GM12891 (cell line): Measurements from ENCODE around the gene SPRED2.

ENCODE experiments used
- DNase-seq: peaks from one replicate; pipeline ENCODE4 v3.0.0; 2011; ENCODE audit warnings: low spot score; ENCODE audit not compliant: insufficient read length
- FAIRE-seq: peaks from 2 replicates; lab custom pipeline; 2011; peaks lifted over from hg19 to GRCh38; lab: Jason Lieb, UNC
- PAX5 ChIP-seq: IDR thresholded peaks from 2 replicates; pipeline ENCODE4 v1.6.1; 2011; ENCODE audit warnings: low read length, moderate library complexity, mild to moderate bottlenecking; ENCODE audit not compliant: insufficient read depth, severe bottlenecking
- POLR2A ChIP-seq: IDR thresholded peaks from 2 replicates; pipeline ENCODE4 v1.6.1; 2011; ENCODE audit warnings: low read depth, low read length, control low read depth
- POLR2AphosphoS5 ChIP-seq: IDR thresholded peaks from 2 replicates; pipeline ENCODE4 v1.6.1; 2011; ENCODE audit warnings: low read depth, low read length, control low read depth
- POU2F2 ChIP-seq: IDR thresholded peaks from 2 replicates; pipeline ENCODE4 v1.6.1; 2011; ENCODE audit warnings: low read depth, mild to moderate bottlenecking, control low read depth, low read length, moderate library complexity
- SPI1 ChIP-seq: IDR thresholded peaks from 2 replicates; pipeline ENCODE4 v1.6.1; 2011; ENCODE audit warnings: low read depth, low read length, control low read depth
- TAF1 ChIP-seq: IDR thresholded peaks from 2 replicates; pipeline ENCODE4 v1.6.1; 2011; ENCODE audit warnings: low read depth, low read length, control low read depth

SPRED2 gene

DNA sequence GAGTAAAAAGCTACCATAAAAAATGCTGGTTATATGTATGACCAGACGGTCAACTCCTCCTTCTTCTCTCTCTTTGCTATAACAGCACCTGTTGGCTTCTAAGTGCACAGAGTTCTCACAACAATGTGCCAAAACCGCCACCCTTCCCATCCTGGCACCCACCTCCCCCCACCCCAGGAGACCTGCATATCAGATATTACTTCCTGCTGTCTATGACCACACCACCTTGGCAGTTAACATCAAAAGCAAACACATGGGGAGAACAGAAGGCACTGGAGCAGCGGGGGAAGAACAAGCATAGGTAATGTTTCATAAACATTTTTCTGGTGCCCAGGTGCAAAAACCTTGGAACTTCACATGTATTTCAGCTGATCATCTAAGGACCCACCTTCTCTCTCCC is 15.5 kb downstream of the SPRED2 start:
- DNase-seq (no peak), FAIRE-seq (no peak)
- TF ChIP-seq POLR2A (no peak), POLR2AphosphoS5 (no peak), TAF1 (no peak), PAX5 (no peak), POU2F2 (no peak), SPI1 (no peak)

DNA sequence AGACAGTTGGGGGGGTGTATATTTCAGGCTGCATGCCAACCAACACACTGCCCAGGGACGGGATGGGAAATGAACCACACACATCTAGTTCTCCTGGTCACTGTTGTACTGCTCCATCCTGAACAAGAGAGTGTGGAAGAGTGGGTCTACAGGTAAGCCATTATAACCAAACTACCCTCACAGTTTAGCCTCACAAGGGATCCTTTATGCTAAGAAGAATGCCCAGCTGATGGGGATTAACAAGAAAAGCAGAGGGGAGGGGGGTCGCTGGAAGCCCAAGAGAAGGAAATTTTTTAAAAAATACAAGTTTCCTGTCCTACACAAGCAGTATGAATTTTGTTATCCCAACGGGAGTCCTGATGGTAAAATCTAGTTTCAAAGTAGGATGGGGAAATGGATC is 16.1 kb downstream of the SPRED2 start:
- FAIRE-seq = no peak
- DNase-seq = no peak
- TF ChIP-seq TAF1 (no peak), POLR2A (no peak), SPI1 (no peak), PAX5 (no peak), POU2F2 (no peak), POLR2AphosphoS5 (no peak)

DNA sequence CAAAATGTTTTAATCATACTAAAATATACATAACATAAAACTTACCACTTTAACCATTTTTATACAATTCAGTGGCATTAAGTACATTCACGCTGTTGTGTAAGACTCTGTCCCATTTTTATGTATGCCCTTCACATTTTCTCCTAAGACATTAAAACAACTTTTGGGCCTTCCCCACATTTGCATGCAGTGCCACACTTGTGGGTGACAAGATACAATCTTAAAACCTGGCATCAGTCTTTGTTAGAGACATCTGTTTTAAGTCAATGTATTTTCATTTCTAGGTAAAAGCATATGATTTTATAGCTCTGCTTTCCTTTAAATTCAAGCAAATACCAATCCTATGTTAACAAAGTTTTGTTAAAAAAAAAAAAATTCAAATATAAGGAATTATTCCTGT is 17.3 kb downstream of the SPRED2 start:
- TF ChIP-seq POU2F2 (no peak), TAF1 (no peak), POLR2A (no peak)
- FAIRE-seq = no peak
- no peak for DNase-seq

DNA sequence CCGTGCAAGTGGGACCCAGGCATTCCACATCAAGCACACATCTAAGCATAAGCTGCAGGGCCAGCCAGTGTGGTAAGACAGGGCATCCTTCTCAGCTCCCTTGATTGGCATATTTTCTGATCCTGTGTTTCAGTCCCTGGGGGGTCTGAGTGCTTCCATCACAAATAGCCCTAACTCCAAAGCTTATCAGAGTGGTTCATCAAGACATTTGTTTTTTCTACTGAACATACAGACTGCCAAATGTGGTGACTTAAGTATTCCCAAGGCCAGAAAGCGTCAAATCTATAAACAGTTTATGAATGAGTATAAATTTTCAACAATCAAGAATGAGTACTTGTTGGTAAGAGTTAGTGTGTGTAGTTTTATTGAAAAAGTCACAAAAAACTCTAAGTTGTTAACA is 18.8 kb downstream of the SPRED2 start:
- FAIRE-seq (no peak), DNase-seq (no peak)
- TF ChIP-seq SPI1 (no peak), TAF1 (no peak), POLR2A (no peak), POLR2AphosphoS5 (no peak), POU2F2 (no peak), PAX5 (no peak)

DNA sequence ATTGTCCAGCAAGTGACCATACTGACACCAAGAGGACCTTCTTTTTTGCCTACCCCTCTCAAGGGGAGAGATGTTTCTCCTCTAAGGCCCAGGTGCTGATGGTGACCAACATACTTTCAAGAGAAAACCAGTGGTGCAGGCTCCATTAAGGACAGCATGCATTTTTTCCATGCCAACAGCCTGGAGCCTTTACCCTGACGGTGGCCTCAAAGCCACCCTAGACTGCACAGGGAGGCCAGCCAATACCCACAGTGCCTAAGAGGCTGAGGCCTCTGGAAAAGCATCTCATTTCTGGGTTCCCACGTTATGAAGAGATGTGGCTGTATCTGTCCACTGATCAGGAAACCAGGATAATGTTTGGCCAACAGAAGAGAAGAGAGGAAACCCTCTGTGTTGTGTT is 19.3 kb downstream of the SPRED2 start:
- no peak for DNase-seq
- TF ChIP-seq SPI1 (no peak), POLR2A (no peak), POLR2AphosphoS5 (no peak), PAX5 (no peak), POU2F2 (no peak), TAF1 (no peak)
- no peak for FAIRE-seq

DNA sequence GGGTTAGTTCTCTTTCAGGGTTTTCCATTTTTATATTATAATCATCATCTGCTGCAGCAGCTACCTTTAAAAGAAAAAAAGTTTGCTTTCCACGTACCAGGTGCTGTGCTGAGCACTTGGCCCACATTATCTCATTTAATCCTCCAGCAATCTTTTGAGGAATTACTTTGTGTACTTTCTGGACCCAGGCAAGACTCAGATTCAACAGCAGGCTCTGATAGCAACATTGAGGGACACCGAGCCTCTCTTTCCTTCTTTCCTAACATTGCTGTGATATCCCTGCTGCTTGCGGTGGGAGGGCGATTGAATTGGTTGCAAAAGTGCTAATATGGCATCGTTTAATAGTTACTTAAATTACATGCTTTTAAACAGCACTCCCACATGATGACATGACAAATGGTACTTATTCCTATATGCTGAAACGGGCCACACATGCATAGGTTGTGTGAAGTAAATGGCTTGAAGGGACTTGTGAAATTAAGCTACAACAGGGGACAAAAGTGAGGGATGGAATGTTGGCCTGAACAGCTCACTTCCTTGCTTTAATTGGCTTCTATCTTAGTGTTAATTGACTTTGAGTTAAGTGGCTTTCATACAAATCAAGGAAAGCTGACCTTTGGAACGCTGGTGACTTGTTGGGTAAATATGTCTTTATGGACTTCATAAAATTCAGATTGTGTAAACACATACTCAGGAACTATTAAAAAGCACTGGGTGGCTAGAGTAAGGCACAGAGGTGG is 21.2 kb downstream of the SPRED2 start:
- FAIRE-seq = no peak
- TF ChIP-seq SPI1 = no peak
- no peak for TF ChIP-seq POLR2AphosphoS5
- TF ChIP-seq PAX5 = no peak
- no peak for TF ChIP-seq TAF1
- no peak for TF ChIP-seq POU2F2
- TF ChIP-seq POLR2A = no peak
- DNase-seq = no peak

DNA sequence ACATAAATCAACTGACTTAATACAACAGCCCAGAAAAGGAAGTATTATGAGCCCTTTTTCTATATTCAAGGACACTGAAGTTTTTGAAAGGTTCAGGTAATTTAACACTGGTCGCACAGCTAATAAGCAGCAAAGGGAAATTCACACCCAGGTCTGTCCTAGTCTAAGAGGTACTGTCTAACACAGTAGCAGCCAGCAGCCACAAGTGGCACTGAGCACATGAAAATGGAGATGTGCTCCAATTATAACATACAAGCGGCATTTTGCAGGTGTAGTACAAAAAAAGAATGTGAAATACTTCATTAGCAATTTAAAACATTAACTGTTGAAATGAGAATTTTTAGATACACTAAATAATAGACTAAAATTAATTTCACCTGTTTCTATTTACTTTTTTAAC is 23.4 kb downstream of the SPRED2 start:
- FAIRE-seq = no peak
- no peak for DNase-seq
- TF ChIP-seq SPI1 (no peak), POU2F2 (no peak), POLR2A (no peak), POLR2AphosphoS5 (no peak), PAX5 (no peak), TAF1 (no peak)

DNA sequence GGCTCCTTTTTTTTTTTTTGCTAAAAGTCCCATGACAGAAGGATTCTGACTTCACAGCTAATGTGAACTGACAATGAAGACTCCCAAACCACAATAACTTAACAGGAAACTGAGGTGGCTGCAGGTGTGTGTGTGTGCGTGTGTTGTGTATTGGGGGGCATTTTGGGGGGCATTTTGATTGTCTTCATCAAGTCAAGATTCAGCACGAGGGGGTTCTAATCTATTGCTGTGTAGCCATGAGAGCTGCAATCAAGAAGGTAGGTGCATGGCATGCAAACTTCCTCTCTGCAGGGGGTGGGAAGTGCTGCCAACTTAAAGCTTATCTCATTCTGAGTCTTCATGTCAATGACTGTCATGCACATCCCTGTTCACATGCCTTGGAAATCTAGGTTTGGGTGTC is 25.2 kb downstream of the SPRED2 start:
- FAIRE-seq (peak; percentile 55), DNase-seq (no peak)
- no peak for TF ChIP-seq TAF1
- TF ChIP-seq SPI1 = peak; percentile 52

DNA sequence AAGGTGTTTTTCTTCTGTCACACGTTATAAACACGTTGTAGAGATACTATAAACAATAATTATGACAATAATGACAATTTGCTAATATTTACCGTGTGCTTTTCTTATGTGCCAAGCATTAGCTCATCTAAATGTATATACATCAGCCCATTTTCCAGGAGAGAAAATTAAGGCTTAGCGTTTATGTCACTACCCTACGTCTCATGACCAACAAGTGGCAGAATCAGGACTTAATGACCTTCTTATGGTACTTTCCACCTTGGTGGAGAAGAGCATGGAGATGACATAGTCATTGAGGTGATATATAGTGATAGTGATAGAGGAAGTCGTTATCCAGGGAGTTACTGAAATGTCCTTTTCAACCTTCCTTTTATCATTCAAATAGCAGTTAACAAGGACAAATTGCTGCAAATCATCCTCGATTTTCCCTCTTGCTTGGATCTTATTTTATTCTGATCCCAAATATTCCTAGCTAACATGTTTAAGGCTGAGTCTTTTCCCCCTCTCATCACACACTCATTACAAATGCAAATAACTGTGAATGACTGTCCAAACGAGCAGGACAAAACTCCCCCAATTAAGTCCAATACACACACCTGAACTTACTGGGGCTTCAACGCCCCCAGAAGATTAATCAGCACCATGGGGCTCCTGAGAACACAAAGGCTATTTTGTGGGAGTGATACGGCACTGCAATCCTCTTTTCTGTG is 27.3 kb downstream of the SPRED2 start:
- DNase-seq = no peak

DNA sequence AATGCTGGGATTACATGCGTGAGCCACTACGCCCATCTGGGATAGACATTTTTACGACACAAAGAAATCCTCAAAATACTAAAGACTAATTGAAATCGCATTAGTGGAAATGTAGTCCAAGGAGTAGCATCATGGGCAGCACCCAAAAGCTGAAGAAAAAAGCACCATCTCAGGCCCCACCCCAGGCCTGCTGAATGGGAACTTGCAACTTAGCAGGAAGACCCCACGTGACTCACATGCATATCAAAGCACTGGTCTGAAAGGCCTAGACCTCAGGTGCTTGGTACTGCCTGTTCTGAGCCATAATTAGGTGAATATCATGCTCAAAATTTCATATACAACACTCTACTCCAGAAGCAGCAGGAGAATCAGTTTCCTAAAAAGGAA is 28.9 kb downstream of the SPRED2 start:
- DNase-seq (no peak), FAIRE-seq (no peak)
- TF ChIP-seq SPI1 (no peak), POLR2AphosphoS5 (no peak), POLR2A (no peak), PAX5 (no peak)

More for the DNA sequence above, 27.3 kb downstream of the SPRED2 start:
- TF ChIP-seq PAX5 (no peak), POLR2A (no peak), SPI1 (peak; percentile 87), TAF1 (no peak)
- FAIRE-seq = no peak
